Stimulated activated naive CD8-positive, alpha-beta T cell treated with anti-CD3 and anti-CD28 coated beads, Interleukin-15, Interleukin-2, amounts not matched to agents 100 U/mL and 50 U/mL, for 24 hours (primary cell): ENCODE measurements around the gene TNK2.
A peak's percentile ranks its signal among the peaks of the same experiment; 100 is the strongest.
"Not testable (repeated sequence)": the region's sequence is repeated elsewhere in the genome, so short reads cannot be mapped to it uniquely, and the experiment has no call there.

Experiments
- ATAC-seq: fragments of 150-1000 bp; cut with Tn5 transposase; one replicate; pipeline ENCODE4 v1.10.0; 2021
- DNase-seq: peaks from one replicate; pipeline ENCODE4 v3.0.0; 2021

Gene TNK2

GRCh38 chr3:195916991-195917390 is 8.6 kb upstream of the TNK2 start:
- DNase-seq: no peak
- no peak for ATAC-seq

GRCh38 chr3:195916291-195916690 is 7.9 kb upstream of the TNK2 start:
- ATAC-seq (no peak), DNase-seq (no peak)

GRCh38 chr3:195914648-195915473 is 6.5 kb upstream of the TNK2 start:
- ATAC-seq (peak; percentile 100), DNase-seq (peak; percentile 96)

- DNase-seq, ATAC-seq: not testable (repeated sequence)
Measured at GRCh38 chr3:195914146-195914545, 5.8 kb upstream of the TNK2 start.

GRCh38 chr3:195913382-195913781 is 5.0 kb upstream of the TNK2 start:
- DNase-seq: no peak

GRCh38 chr3:195911946-195912270 is 3.6 kb upstream of the TNK2 start:
- ATAC-seq (no peak), DNase-seq (no peak)

More at GRCh38 chr3:195913382-195913781, 5.0 kb upstream of the TNK2 start:
- ATAC-seq: no peak

GRCh38 chr3:195911041-195911945 is 2.9 kb upstream of the TNK2 start:
- ATAC-seq (no peak), DNase-seq (no peak)

- DNase-seq: no peak
- ATAC-seq: no peak
Measured at GRCh38 chr3:195910499-195910845, 2.1 kb upstream of the TNK2 start.

GRCh38 chr3:195909644-195910498 is 1.5 kb upstream of the TNK2 start:
- peak; percentile 91 for DNase-seq
- ATAC-seq: peak; percentile 72

GRCh38 chr3:195908694-195909581 is 587 bp upstream of the TNK2 start:
- ATAC-seq (peak; percentile 20), DNase-seq (peak; percentile 49)

GRCh38 chr3:195907684-195907933 is 742 bp downstream of the TNK2 start:
- ATAC-seq (no peak), DNase-seq (no peak)

- ATAC-seq: peak; percentile 60
- DNase-seq: peak; percentile 76
Measured at GRCh38 chr3:195906865-195907683, 1.3 kb downstream of the TNK2 start.

GRCh38 chr3:195905970-195906864 is 2.1 kb downstream of the TNK2 start:
- ATAC-seq: no peak
- DNase-seq: no peak

GRCh38 chr3:195904368-195904767 is 4.0 kb downstream of the TNK2 start:
- no peak for ATAC-seq
- DNase-seq: no peak

GRCh38 chr3:195903950-195904290 is 4.4 kb downstream of the TNK2 start:
- ATAC-seq: no peak
- DNase-seq: no peak

- not testable (repeated sequence) for DNase-seq, ATAC-seq
Measured at GRCh38 chr3:195902634-195903033, 5.7 kb downstream of the TNK2 start.

GRCh38 chr3:195901836-195902585 is 6.3 kb downstream of the TNK2 start:
- ATAC-seq, DNase-seq: not testable (repeated sequence)

- peak; percentile 47 for ATAC-seq
- DNase-seq: peak; percentile 58
Measured at GRCh38 chr3:195900436-195901355, 7.7 kb downstream of the TNK2 start.
